ENCODE measurements around the gene TNKS2. TPM values are rescaled to one million over a fixed set of nuclear protein-coding genes. Genes with fewer than 3 reads are reported as not detected.

TNKS2 gene
- total and polyA plus RNA-seq, 2 of the 13 experiments (the other 11 are each of a cell fraction or from before 2014, with no cell fraction given): 15.2 to 19.4 TPM

- TF ChIP-seq BRF2 (CRISPR knock-in tag; IDR thresholded peaks at IDR 0.05): peak; percentile 79
- TF ChIP-seq CCDC6 (CRISPR knock-in tag; IDR thresholded peaks at IDR 0.05): no peak
- peak; percentile 77; the same call in 1 of the 2 replicates for TF ChIP-seq ZNF709 (CRISPR knock-in tag; IDR thresholded peaks at IDR 0.05)
- no peak for TF ChIP-seq MBNL3 (CRISPR knock-in tag; conservative IDR thresholded peaks at IDR 0.05)
- no peak for TF ChIP-seq ZSCAN20 (CRISPR knock-in tag; IDR thresholded peaks at IDR 0.05; ENCODE audit: borderline replicate concordance)
- TF ChIP-seq KLF12 (CRISPR knock-in tag; IDR thresholded peaks at IDR 0.05; ENCODE audit: borderline replicate concordance): no peak; the same call in 1 of the 2 replicates
- TF ChIP-seq ZFP36L1 (CRISPR knock-in tag; IDR thresholded peaks at IDR 0.05): peak; percentile 79; the same call in 1 of the 2 replicates
- TF ChIP-seq ETS1 (CRISPR knock-in tag; IDR thresholded peaks at IDR 0.05): no peak; the same call in 1 of the 2 replicates
- TF ChIP-seq ISL2 (CRISPR knock-in tag; IDR thresholded peaks at IDR 0.05): no peak; the same call in 1 of the 2 replicates
- TF ChIP-seq ZHX1 (CRISPR knock-in tag; IDR thresholded peaks at IDR 0.05; ENCODE audit: low read depth): peak; percentile 70; the same call in 1 of the 2 replicates
- TF ChIP-seq ZNF274 (CRISPR knock-in tag; IDR thresholded peaks at IDR 0.05): peak; percentile 84
- TF ChIP-seq CENPT (CRISPR knock-in tag; IDR thresholded peaks at IDR 0.05; ENCODE audit: low read depth): peak; percentile 75; the same call in 1 of the 2 replicates
- TF ChIP-seq IKZF5 (CRISPR knock-in tag; IDR thresholded peaks at IDR 0.05): peak; percentile 91
- TF ChIP-seq ZNF460 (CRISPR knock-in tag; IDR thresholded peaks at IDR 0.05; ENCODE audit: borderline replicate concordance): no peak; the same call in 1 of the 2 replicates
- peak; percentile 75; the same call in 1 of the 2 replicates for TF ChIP-seq ZNF350 (CRISPR knock-in tag; IDR thresholded peaks at IDR 0.05; ENCODE audit: borderline replicate concordance, low read depth)
- no peak for TF ChIP-seq SMYD3 (CRISPR knock-in tag; IDR thresholded peaks at IDR 0.05)
- TF ChIP-seq CSRNP1 (CRISPR knock-in tag; IDR thresholded peaks at IDR 0.05): peak; percentile 90; the same call in 1 of the 2 replicates
- no peak; the same call in 1 of the 2 replicates for TF ChIP-seq DNMT3B (CRISPR knock-in tag; conservative IDR thresholded peaks at IDR 0.05)
- peak; percentile 60; the same call in 1 of the 2 replicates for TF ChIP-seq ARNT2 (CRISPR knock-in tag; IDR thresholded peaks at IDR 0.05; ENCODE audit: low read depth)
- TF ChIP-seq JDP2 (CRISPR knock-in tag; IDR thresholded peaks at IDR 0.05; ENCODE audit: borderline replicate concordance): no peak; the same call in 1 of the 2 replicates
- TF ChIP-seq SRF (IDR thresholded peaks at IDR 0.05; ENCODE audit: low read depth, low read length): no peak
Measured at GRCh38 chr10:91908337-91909116, 110.3 kb downstream of the TNKS2 start (continued).
